ENCODE measurements around the gene PRR5.
A peak's percentile ranks its signal among the peaks of the same experiment; 100 is the strongest.

Gene PRR5

GRCh38 chr22:44758344-44758973 lies 56.5 kb downstream of the PRR5 start:
- DNase-seq: no peak

GRCh38 chr22:44759001-44759400 lies 57.0 kb downstream of the PRR5 start:
- no peak for DNase-seq

- DNase-seq: no peak
Observed at GRCh38 chr22:44759430-44760310, 57.7 kb downstream of the PRR5 start.

- peak in 1 of 3 experiments; percentile 17 for DNase-seq
Observed at GRCh38 chr22:44760476-44760875, 58.5 kb downstream of the PRR5 start.

- no peak for DNase-seq
Observed at GRCh38 chr22:44761025-44761424, 59.0 kb downstream of the PRR5 start.

GRCh38 chr22:44764373-44764772 lies 62.4 kb downstream of the PRR5 start:
- DNase-seq: no peak

- no peak for DNase-seq
Observed at GRCh38 chr22:44764974-44765373, 63.0 kb downstream of the PRR5 start.

GRCh38 chr22:44765571-44766285 lies 63.7 kb downstream of the PRR5 start:
- no peak for DNase-seq

GRCh38 chr22:44773082-44773481 lies 71.1 kb downstream of the PRR5 start:
- DNase-seq: no peak

GRCh38 chr22:44775862-44776261 lies 73.9 kb downstream of the PRR5 start:
- no peak for DNase-seq

GRCh38 chr22:44776605-44777363 lies 74.8 kb downstream of the PRR5 start:
- peak in 2 of 3 experiments; percentile 10 to 46 for DNase-seq

- DNase-seq: peak in 1 of 3 experiments; percentile 1
Observed at GRCh38 chr22:44777364-44777755, 75.4 kb downstream of the PRR5 start.

GRCh38 chr22:44780876-44781449 lies 79.0 kb downstream of the PRR5 start:
- no peak for DNase-seq

- DNase-seq: no peak
Observed at GRCh38 chr22:44782363-44782963, 80.5 kb downstream of the PRR5 start.

- no peak for DNase-seq
Observed at GRCh38 chr22:44783091-44783490, 81.1 kb downstream of the PRR5 start.

- no peak for DNase-seq
Observed at GRCh38 chr22:44783581-44783980, 81.6 kb downstream of the PRR5 start.

GRCh38 chr22:44786136-44786535 lies 84.1 kb downstream of the PRR5 start:
- DNase-seq: no peak

GRCh38 chr22:44786610-44787009 lies 84.6 kb downstream of the PRR5 start:
- DNase-seq: no peak
